Left ventricle myocardium inferior (tissue), 1 donor: ENCODE data around the gene STK17B. TPM values are rescaled to one million over a fixed set of nuclear protein-coding genes. Genes with fewer than 3 reads are reported as not detected.

Experiments used
- DNase-seq: peaks from one replicate; pipeline ENCODE4 v3.0.0-alpha.2; 2020
- H3K27ac ChIP-seq: fragments of 200-600 bp; replicated peaks from 2 replicates; pipeline ENCODE4 v1.8.0; 2021
- H3K27me3 ChIP-seq: fragments of 200-600 bp; 2 replicates; pipeline ENCODE4 v1.8.0; 2021; ENCODE audit warnings: low read depth
- H3K36me3 ChIP-seq: fragments of 200-600 bp; 2 replicates; pipeline ENCODE4 v1.8.0; 2021
- H3K4me1 ChIP-seq: fragments of 200-600 bp; 2 replicates; pipeline ENCODE4 v1.8.0; 2021
- H3K4me3 ChIP-seq: fragments of 200-600 bp; 2 replicates; pipeline ENCODE4 v1.8.0; 2021; ENCODE audit warnings: mild to moderate bottlenecking, moderate library complexity
- H3K9me3 ChIP-seq: fragments of 200-600 bp; replicated peaks from 2 replicates; pipeline ENCODE4 v1.8.0; 2021
- intact Hi-C: fragments of 100-400 bp; cut with micrococcal nuclease; formaldehyde crosslinking; loops from one replicate; pipeline ENCODE4 v1.11.0; 2022
- total RNA-seq: library from RNA; stranded (reverse); fragmentation: NEBNext Ultra II Directional; extraction: Animal tissue kit (Norgen Biotek cat#: 25700); gene quantifications from one replicate; pipeline ENCODE4 v1.2.1, GENCODE V29; 2021
- TF ChIP-seq, protein P1 (sequence below): fragments of 200-600 bp; IDR thresholded peaks from 2 replicates; pipeline ENCODE4 v1.8.0; 2021; ENCODE audit warnings: antibody characterized with exemption, mild to moderate bottlenecking, borderline replicate concordance
- donor health status: DM: no; HTN: yes; CAD: no; lungs with severe emphysema.

The STK17B gene
- total RNA-seq, 1 donor from 2014 or later, result 4.9 TPM

DNA sequence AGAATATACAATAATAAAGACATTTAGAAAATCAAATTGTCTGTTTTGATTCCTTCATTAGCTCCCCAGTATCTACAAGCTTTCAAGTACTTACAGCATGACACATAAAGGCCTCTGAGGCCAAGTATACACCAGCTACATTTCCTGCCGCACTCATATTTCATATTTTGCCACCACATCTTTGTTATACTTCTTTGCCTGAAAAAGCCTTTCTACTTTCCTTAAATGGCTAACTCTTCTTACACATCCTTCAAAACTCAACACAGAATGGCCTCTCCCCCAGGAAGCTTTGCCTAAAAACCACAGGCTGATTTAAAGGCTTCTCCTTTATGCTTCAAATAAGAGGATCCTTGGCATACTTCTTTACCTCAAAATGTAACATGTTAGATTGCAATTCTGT lies 4.5 kb downstream of the STK17B start:
- no peak overlapping the region for H3K4me3 ChIP-seq
- H3K27ac ChIP-seq, result no peak overlapping the region
- peaks cover 11% of the 10 kb centered on the region for H3K36me3 ChIP-seq
- no peaks in the 10 kb centered on the region for H3K9me3 ChIP-seq
- no peaks in the 10 kb centered on the region for H3K27me3 ChIP-seq
- no peak for DNase-seq
- TF ChIP-seq, protein P1, sequence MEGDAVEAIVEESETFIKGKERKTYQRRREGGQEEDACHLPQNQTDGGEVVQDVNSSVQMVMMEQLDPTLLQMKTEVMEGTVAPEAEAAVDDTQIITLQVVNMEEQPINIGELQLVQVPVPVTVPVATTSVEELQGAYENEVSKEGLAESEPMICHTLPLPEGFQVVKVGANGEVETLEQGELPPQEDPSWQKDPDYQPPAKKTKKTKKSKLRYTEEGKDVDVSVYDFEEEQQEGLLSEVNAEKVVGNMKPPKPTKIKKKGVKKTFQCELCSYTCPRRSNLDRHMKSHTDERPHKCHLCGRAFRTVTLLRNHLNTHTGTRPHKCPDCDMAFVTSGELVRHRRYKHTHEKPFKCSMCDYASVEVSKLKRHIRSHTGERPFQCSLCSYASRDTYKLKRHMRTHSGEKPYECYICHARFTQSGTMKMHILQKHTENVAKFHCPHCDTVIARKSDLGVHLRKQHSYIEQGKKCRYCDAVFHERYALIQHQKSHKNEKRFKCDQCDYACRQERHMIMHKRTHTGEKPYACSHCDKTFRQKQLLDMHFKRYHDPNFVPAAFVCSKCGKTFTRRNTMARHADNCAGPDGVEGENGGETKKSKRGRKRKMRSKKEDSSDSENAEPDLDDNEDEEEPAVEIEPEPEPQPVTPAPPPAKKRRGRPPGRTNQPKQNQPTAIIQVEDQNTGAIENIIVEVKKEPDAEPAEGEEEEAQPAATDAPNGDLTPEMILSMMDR, result no peak
- intact Hi-C loops, result loop anchor here (10.0 kb wide), 1 partner anchor 118 kb away; no protein-coding TSS in a partner anchor
- H3K4me1 ChIP-seq, result peaks cover 24% of the 10 kb centered on the region

DNA sequence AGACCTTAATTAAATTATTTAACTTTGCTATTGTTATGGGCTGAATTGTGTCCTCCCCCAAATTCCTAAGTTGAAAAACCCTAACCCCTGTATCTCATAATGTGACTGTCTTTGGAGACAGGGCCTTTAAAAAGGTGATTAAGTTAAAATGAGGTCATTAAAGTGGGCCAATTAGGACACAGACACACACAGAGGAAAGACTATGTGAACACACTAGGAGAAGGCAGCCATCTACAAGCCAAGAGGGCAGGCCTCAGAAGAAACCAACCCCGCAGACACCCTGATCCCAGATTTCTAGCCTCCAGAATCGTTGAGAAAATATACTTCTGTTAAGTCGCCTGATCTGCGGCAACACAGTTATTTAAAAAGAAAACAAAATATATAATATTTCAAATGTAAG lies 6.4 kb downstream of the STK17B start:
- Histone ChIP-seq H3K4me1 (peaks cover 10% of the 10 kb centered on the region), H3K9me3 (no peaks in the 10 kb centered on the region), H3K27me3 (no peaks in the 10 kb centered on the region), H3K36me3 (peaks cover 12% of the 10 kb centered on the region), H3K27ac (no peak overlapping the region), H3K4me3 (no peak overlapping the region)
- no peak for DNase-seq
- intact Hi-C loops, result loop anchor here (10.0 kb wide), 1 partner anchor 120 kb away; no protein-coding TSS in a partner anchor
- TF ChIP-seq, protein P1, result no peak

DNA sequence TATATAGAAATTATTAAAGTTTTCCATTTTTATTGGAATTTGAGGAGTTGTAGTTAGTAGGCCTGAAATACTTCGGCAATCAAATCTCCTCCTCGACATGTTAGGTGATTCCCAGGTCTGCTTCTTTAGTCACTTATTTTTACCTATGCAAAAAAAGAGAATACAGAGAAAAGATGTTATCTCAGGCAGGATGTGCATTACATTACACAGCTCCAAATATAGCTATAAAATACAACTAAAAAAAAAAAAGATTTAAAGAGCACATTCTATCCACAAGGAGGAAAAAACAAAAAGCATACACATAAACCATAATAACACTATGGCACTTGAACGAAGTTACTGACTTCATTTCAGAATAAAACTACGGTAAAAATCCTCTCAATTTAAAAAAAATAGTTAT lies 8.1 kb downstream of the STK17B start:
- no peaks in the 10 kb centered on the region for H3K9me3 ChIP-seq
- H3K4me3 ChIP-seq, result no peak overlapping the region
- H3K27me3 ChIP-seq, result no peaks in the 10 kb centered on the region
- intact Hi-C loops, result loop anchor here (10.0 kb wide), 1 partner anchor 122 kb away; no protein-coding TSS in a partner anchor
- no peak for DNase-seq
- no peak overlapping the region for H3K27ac ChIP-seq
- H3K36me3 ChIP-seq, result peaks cover 12% of the 10 kb centered on the region
- TF ChIP-seq, protein P1, result no peak
- H3K4me1 ChIP-seq, result no peaks in the 10 kb centered on the region

DNA sequence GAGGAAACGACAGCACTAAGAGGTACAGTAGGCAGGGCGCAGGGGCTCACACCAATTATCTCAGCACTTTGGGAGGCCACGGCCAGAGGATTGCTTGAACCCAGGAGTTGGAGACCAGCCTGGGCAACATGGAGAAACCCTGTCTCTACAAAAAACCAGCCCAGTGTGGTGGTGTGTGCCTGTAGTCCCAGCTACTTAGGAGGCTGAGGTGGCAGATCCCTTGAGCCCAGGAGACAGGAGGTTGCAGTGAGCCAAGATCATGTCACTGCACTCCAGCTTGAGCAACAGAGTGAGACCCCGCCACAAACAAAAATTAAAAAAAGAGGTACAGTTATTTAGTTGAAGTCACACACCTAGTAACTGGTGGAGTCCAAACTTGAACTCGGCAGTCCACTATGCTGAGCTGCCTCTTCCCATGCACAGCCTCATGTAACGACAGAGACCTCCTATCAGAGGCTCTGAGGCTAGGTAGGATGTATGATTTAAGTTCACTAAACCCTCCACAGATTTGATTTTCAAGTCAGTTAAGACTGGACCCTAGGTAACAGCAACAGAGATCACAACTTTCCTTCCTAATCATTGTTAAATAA lies 8.7 kb downstream of the STK17B start:
- intact Hi-C loops, result loop anchor here (10.0 kb wide), 1 partner anchor 122 kb away; no protein-coding TSS in a partner anchor
- no peaks in the 10 kb centered on the region for H3K27me3 ChIP-seq
- H3K4me3 ChIP-seq, result no peak overlapping the region
- no peaks in the 10 kb centered on the region for H3K4me1 ChIP-seq
- TF ChIP-seq, protein P1, result no peak
- no peaks in the 10 kb centered on the region for H3K9me3 ChIP-seq
- no peak for DNase-seq
- peaks cover 12% of the 10 kb centered on the region for H3K36me3 ChIP-seq
- no peak overlapping the region for H3K27ac ChIP-seq

DNA sequence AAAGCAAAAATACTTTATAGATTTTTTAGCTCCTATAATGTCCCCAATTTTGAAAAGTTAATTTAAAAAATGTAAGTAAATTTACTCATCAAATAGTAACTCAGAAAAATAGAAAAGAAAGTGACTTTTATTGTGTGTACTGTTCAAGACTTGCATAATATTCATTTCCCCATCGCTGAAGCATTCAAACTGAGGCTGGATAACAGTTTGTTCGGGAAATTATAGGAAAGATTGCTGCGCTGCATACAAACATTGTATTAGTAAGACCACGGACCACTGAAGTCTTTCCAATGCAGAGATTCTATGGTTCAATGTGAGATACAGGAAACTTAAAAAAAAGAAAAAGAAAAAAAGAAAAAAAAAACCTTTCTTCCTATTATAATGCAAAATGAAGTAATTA lies 10.4 kb downstream of the STK17B start:
- intact Hi-C loops, result loop anchor here (10.0 kb wide), 1 partner anchor 124 kb away; no protein-coding TSS in a partner anchor
- Histone ChIP-seq H3K4me3 (no peak overlapping the region), H3K4me1 (no peaks in the 10 kb centered on the region), H3K27me3 (no peaks in the 10 kb centered on the region), H3K36me3 (peaks cover 12% of the 10 kb centered on the region), H3K27ac (no peak overlapping the region), H3K9me3 (no peaks in the 10 kb centered on the region)
- DNase-seq, result no peak
- TF ChIP-seq, protein P1, result no peak
